Neural cell (in vitro differentiated cells): ENCODE measurements around the gene FAF1. TPM values are rescaled to one million over a fixed set of nuclear protein-coding genes. Genes with fewer than 3 reads are reported as not detected.
"Not testable (repeated sequence)": the region's sequence is repeated elsewhere in the genome, so short reads cannot be mapped to it uniquely, and the experiment has no call there.

Source experiments
- H2AFZ ChIP-seq: fragments of 200-600, 300-800 bp; sonication (generic), shearing (Covaris generic); 2 replicates; pipeline ENCODE4 v1.6.0; 2014; ENCODE audit warnings: low read depth, mild to moderate bottlenecking, antibody characterized with exemption, low read length, moderate library complexity
- H3F3A ChIP-seq: fragments of 200-600 bp; shearing (Covaris generic); 2 replicates; pipeline ENCODE4 v1.6.1; 2016; ENCODE audit warnings: mild to moderate bottlenecking, moderate library complexity, mixed read lengths, antibody characterized with exemption, low read length; ENCODE audit not compliant: insufficient read depth, poor library complexity, severe bottlenecking
- H3K27ac ChIP-seq: fragments of 200-600, 300-800 bp; sonication (generic), shearing (Covaris generic); 2 replicates; pipeline ENCODE4 v1.5.1; 2014; ENCODE audit warnings: mild to moderate bottlenecking, low read length, moderate library complexity
- H3K27me3 ChIP-seq: fragments of 300-800, 200-600 bp; sonication (generic), shearing (Covaris generic); 2 replicates; pipeline ENCODE4 v1.6.0; 2014; ENCODE audit warnings: mild to moderate bottlenecking, low read depth, low read length, moderate library complexity; ENCODE audit not compliant: insufficient read depth
- H3K36me3 ChIP-seq: fragments of 300-800, 200-600 bp; sonication (generic), shearing (Covaris generic); 2 replicates; pipeline ENCODE4 v1.5.1; 2014; ENCODE audit warnings: mild to moderate bottlenecking, antibody characterized with exemption, low read length, moderate library complexity; ENCODE audit not compliant: insufficient read depth
- H3K4me2 ChIP-seq: fragments of 300-800, 200-600 bp; sonication (generic), shearing (Covaris generic); 2 replicates; pipeline ENCODE4 v1.6.0; 2014; ENCODE audit warnings: mild to moderate bottlenecking, low read length
- H3K4me3 ChIP-seq: fragments of 300-800, 200-600 bp; sonication (generic), shearing (Covaris generic); 2 replicates; pipeline ENCODE4 v1.5.1; 2014; ENCODE audit warnings: mild to moderate bottlenecking, low read length, moderate library complexity
- H3K79me2 ChIP-seq: fragments of 200-600 bp; shearing (Covaris generic); replicated peaks from 2 replicates; pipeline ENCODE4 v1.6.0; 2014; ENCODE audit warnings: mild to moderate bottlenecking, low read length, moderate library complexity; ENCODE audit not compliant: insufficient read depth
- H3K9ac ChIP-seq: fragments of 300-800, 200-600 bp; sonication (generic), shearing (Covaris generic); 2 replicates; pipeline ENCODE4 v1.6.1; 2016; ENCODE audit warnings: mild to moderate bottlenecking, low read length, mixed read lengths
- H3K9me2 ChIP-seq: fragments of 200-600 bp; shearing (Covaris generic); 2 replicates; pipeline ENCODE4 v1.6.1; 2016; ENCODE audit warnings: mild to moderate bottlenecking, low read length, mixed read lengths; ENCODE audit not compliant: insufficient read depth
- H3K9me3 ChIP-seq: fragments of 200-600, 300-800 bp; sonication (generic), shearing (Covaris generic); 2 replicates; pipeline ENCODE4 v1.6.1; 2016; ENCODE audit warnings: mild to moderate bottlenecking, mixed run types, low read length, moderate library complexity, mixed read lengths
- H4K20me1 ChIP-seq: fragments of 200-600 bp; shearing (Covaris generic); 2 replicates; pipeline ENCODE4 v1.6.1; 2016; ENCODE audit warnings: mild to moderate bottlenecking, mixed run types; ENCODE audit not compliant: insufficient read depth
- CTCF ChIP-seq: fragments of 450-650 bp; IDR thresholded peaks from 2 replicates; pipeline ENCODE4 v1.5.1; 2014; ENCODE audit warnings: antibody characterized with exemption, mild to moderate bottlenecking, moderate library complexity; ENCODE audit not compliant: poor library complexity, severe bottlenecking
- EP300 ChIP-seq: fragments of 450-650 bp; conservative IDR thresholded peaks from 2 replicates; pipeline ENCODE4 v1.6.1; 2014; ENCODE audit warnings: antibody characterized with exemption, mild to moderate bottlenecking, moderate library complexity; ENCODE audit not compliant: poor library complexity, severe bottlenecking
- EZH2 ChIP-seq: fragments of 200-600, 300-800 bp; shearing (Covaris generic), sonication (generic); IDR thresholded peaks from 2 replicates; pipeline ENCODE4 v1.6.1; 2014; ENCODE audit warnings: antibody characterized with exemption, low read length, borderline replicate concordance, mild to moderate bottlenecking; ENCODE audit not compliant: insufficient read depth, poor library complexity, severe bottlenecking
- MXI1 ChIP-seq: fragments of 450-650 bp; conservative IDR thresholded peaks from 2 replicates; pipeline ENCODE4 v1.6.1; 2014; ENCODE audit warnings: antibody characterized with exemption, mild to moderate bottlenecking; ENCODE audit not compliant: poor library complexity, severe bottlenecking
- POLR2AphosphoS5 ChIP-seq: IDR thresholded peaks from 2 replicates; pipeline ENCODE4 v1.6.1; 2012
- RAD21 ChIP-seq: fragments of 450-650 bp; conservative IDR thresholded peaks from 2 replicates; pipeline ENCODE4 v1.6.1; 2014; ENCODE audit warnings: antibody characterized with exemption, mild to moderate bottlenecking, moderate library complexity
- REST ChIP-seq: IDR thresholded peaks from 2 replicates; pipeline ENCODE4 v1.6.1; 2012; ENCODE audit warnings: borderline replicate concordance
- SMC3 ChIP-seq: fragments of 450-650 bp; conservative IDR thresholded peaks from 2 replicates; pipeline ENCODE4 v1.6.1; 2014; ENCODE audit warnings: antibody characterized with exemption, mild to moderate bottlenecking, moderate library complexity; ENCODE audit not compliant: poor library complexity
- TAF1 ChIP-seq: IDR thresholded peaks from 2 replicates; pipeline ENCODE4 v1.6.1; 2012; ENCODE audit warnings: low read depth
- polyA plus RNA-seq: library from polyadenylated mRNA; depleted of rRNA; stranded (reverse); fragments of >200 nt; gene quantifications from 2 replicates; pipeline ENCODE4 v1.2.3, GENCODE V29; 2014

The FAF1 gene
- polyA plus RNA-seq, 1 donor from 2014 or later, result 52.1 TPM

DNA sequence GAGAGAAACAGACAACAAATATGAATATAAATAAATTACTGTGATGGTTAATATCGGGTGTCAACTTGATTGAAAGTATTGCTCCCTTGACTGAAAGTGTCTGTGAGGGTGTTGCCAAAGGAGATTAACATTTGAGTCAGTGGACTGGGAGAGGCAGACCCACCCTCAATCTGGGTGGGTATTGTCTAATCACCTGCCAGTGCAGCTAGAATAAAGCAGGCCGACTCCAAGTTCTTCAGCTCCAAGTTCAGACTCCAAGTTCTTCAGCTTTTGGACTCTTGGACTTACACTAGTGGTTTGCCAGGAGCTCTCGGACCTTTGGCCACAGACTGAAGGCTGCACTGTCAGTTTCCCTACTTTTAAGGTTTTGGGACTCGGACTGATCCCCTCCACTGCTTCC is 232.5 kb downstream of the FAF1 start:
- not testable (repeated sequence) for H3K27me3 ChIP-seq, H3K27ac ChIP-seq, H4K20me1 ChIP-seq, H3K9me2 ChIP-seq, H3K9ac ChIP-seq, H3K9me3 ChIP-seq, H3K4me2 ChIP-seq, H3F3A ChIP-seq, H3K79me2 ChIP-seq, H2AFZ ChIP-seq, H3K4me3 ChIP-seq, H3K36me3 ChIP-seq

GRCh38 chr1:50724626-50725286 is 235.3 kb downstream of the FAF1 start:
- Histone ChIP-seq H3K9me2 (no peaks in the 10 kb centered on the region), H3K27me3 (no peaks in the 10 kb centered on the region), H3K9ac (no peak overlapping the region), H3K79me2 (no peaks in the 10 kb centered on the region), H3F3A (no peaks in the 10 kb centered on the region), H3K36me3 (no peaks in the 10 kb centered on the region), H3K9me3 (no peaks in the 10 kb centered on the region), H3K4me3 (no peak overlapping the region), H4K20me1 (no peaks in the 10 kb centered on the region), H3K27ac (no peak overlapping the region), H2AFZ (no peak overlapping the region), H3K4me2 (no peak overlapping the region)
- no peak for TF ChIP-seq SMC3
- no peak for TF ChIP-seq TAF1
- TF ChIP-seq EZH2, result no peak
- no peak for TF ChIP-seq CTCF
- no peak for TF ChIP-seq EP300
- no peak for TF ChIP-seq REST
- no peak for TF ChIP-seq POLR2AphosphoS5
- TF ChIP-seq MXI1, result no peak
- TF ChIP-seq RAD21, result no peak

DNA sequence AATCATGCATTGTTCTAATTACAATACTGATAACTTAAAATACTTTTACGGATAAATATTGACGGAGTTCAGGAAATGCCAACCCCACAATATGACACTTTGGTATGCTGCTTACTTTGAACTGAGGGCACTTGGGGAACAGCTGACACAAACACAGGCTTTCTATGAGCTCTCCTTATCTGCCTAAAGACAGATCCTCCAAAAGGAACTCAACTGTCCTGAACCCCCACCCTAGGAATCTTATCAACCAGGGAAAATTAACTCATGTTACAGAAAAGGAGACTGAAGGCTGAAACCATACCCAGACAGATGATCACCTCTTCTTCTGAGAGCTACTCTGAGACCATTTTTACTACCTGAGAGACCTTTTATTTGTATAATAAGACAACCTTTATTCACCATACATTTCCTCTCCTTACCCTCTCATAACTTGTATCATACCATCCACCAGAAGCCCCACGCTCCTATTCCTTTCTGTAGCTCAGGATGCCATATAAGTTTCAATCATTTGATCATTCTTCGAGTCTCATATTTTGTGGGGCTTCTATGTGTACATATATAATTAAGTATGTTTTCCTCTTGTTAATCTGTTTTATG is 239.5 kb downstream of the FAF1 start:
- H4K20me1 ChIP-seq, result no peaks in the 10 kb centered on the region
- no peaks in the 10 kb centered on the region for H3K79me2 ChIP-seq
- TF ChIP-seq RAD21 (no peak), MXI1 (no peak), POLR2AphosphoS5 (no peak), CTCF (no peak), TAF1 (no peak), SMC3 (no peak), EZH2 (no peak), REST (no peak), EP300 (no peak)
- no peaks in the 10 kb centered on the region for H3K9me2 ChIP-seq
- no peaks in the 10 kb centered on the region for H3F3A ChIP-seq
- no peak overlapping the region for H2AFZ ChIP-seq
- no peak overlapping the region for H3K27ac ChIP-seq
- no peaks in the 10 kb centered on the region for H3K9me3 ChIP-seq
- H3K9ac ChIP-seq, result no peak overlapping the region
- H3K4me2 ChIP-seq, result no peak overlapping the region
- no peaks in the 10 kb centered on the region for H3K36me3 ChIP-seq
- H3K4me3 ChIP-seq, result no peak overlapping the region
- H3K27me3 ChIP-seq, result no peaks in the 10 kb centered on the region
